ENCODE measurements around the gene C6orf132.

DNA sequence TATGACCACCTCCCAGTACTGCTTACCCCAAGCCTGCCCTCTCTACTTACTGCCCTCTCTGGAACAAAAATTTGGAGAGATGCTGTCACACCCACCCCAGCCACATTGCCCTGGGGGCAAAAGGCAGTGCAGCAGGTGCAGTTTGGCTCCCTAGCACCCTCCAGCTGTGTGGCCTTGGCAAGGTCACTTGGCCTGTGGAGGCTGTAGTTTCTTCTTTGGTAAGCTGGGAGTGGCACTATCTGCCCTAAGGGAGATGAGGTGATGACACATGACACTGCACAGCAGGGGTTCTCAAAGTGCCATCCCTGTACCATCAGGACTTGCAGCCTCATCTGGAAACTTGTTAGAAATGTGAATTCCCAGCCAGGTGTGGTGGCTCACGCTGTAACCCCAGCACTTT is 47.3 kb downstream of the C6orf132 start:
- no peak for TF ChIP-seq TAF7 (tag; IDR thresholded peaks at IDR 0.05)
- no peak for TF ChIP-seq EP300 (IDR thresholded peaks at IDR 0.05; ENCODE audit: low read length)
- TF ChIP-seq, protein P1, sequence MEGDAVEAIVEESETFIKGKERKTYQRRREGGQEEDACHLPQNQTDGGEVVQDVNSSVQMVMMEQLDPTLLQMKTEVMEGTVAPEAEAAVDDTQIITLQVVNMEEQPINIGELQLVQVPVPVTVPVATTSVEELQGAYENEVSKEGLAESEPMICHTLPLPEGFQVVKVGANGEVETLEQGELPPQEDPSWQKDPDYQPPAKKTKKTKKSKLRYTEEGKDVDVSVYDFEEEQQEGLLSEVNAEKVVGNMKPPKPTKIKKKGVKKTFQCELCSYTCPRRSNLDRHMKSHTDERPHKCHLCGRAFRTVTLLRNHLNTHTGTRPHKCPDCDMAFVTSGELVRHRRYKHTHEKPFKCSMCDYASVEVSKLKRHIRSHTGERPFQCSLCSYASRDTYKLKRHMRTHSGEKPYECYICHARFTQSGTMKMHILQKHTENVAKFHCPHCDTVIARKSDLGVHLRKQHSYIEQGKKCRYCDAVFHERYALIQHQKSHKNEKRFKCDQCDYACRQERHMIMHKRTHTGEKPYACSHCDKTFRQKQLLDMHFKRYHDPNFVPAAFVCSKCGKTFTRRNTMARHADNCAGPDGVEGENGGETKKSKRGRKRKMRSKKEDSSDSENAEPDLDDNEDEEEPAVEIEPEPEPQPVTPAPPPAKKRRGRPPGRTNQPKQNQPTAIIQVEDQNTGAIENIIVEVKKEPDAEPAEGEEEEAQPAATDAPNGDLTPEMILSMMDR (IDR thresholded peaks at IDR 0.05 in 2 of 3, conservative IDR thresholded peaks at IDR 0.05 in 1 of 3; ENCODE audit: insufficient read depth in 2 of 3, low read depth in 1 of 3, low read length in 3 of 3) = no peak
- no peak for TF ChIP-seq RFX1 (IDR thresholded peaks at IDR 0.05)
- TF ChIP-seq ZNF133 (CRISPR knock-in tag; IDR thresholded peaks at IDR 0.05) = no peak
- no peak for TF ChIP-seq SMARCA4 (IDR thresholded peaks at IDR 0.05)
- no peak for TF ChIP-seq SREBF1 (IDR thresholded peaks at IDR 0.05; ENCODE audit: borderline replicate concordance, low read depth, low read length)
- no peak for TF ChIP-seq SMAD1 (IDR thresholded peaks at IDR 0.05; ENCODE audit: low read depth, low read length, partially characterized antibody)

Data from K562 (cell line).